Astrocyte (in vitro differentiated cells and primary cell): ENCODE results near the gene ZNF606. TPM values are rescaled to one million over a fixed set of nuclear protein-coding genes. Genes with fewer than 3 reads are reported as not detected.

Source experiments
- DNase-seq: peaks from one replicate; pipeline ENCODE4 v3.0.0-alpha.2; 2010; ENCODE audit warnings: low read depth
- FAIRE-seq: peaks from 2 replicates; lab custom pipeline; 2011; peaks lifted over from hg19 to GRCh38; lab: Jason Lieb, UNC
- H2AFZ ChIP-seq: 2 replicates; pipeline ENCODE4 v1.6.0; 2012; ENCODE audit warnings: low read depth, low read length, inconsistent platforms
- H3K27ac ChIP-seq: 2 replicates; pipeline ENCODE4 v1.5.1; 2011; ENCODE audit warnings: low read depth, low read length, inconsistent platforms
- H3K27me3 ChIP-seq: 2 replicates; pipeline ENCODE4 v1.6.0; 2011; ENCODE audit warnings: low read length, inconsistent platforms; ENCODE audit not compliant: insufficient read depth
- H3K36me3 ChIP-seq: 2 replicates; pipeline ENCODE4 v1.5.1; 2011; ENCODE audit warnings: low read length, inconsistent platforms; ENCODE audit not compliant: insufficient read depth
- H3K4me1 ChIP-seq: 2 replicates; pipeline ENCODE4 v1.5.1; 2011; ENCODE audit warnings: low read length, inconsistent platforms; ENCODE audit not compliant: insufficient read depth
- H3K4me2 ChIP-seq: 2 replicates; pipeline ENCODE4 v1.6.0; 2012; ENCODE audit warnings: low read length, inconsistent platforms
- H3K4me3 ChIP-seq: 2 replicates; pipeline ENCODE4 v1.5.1; 2011; ENCODE audit warnings: low read depth, mild to moderate bottlenecking, low read length, inconsistent platforms; ENCODE audit not compliant: insufficient read depth
- H3K79me2 ChIP-seq: 2 replicates; pipeline ENCODE4 v1.6.0; 2012; ENCODE audit warnings: mild to moderate bottlenecking, low read length, inconsistent platforms; ENCODE audit not compliant: insufficient read depth
- H3K9ac ChIP-seq: 2 replicates; pipeline ENCODE4 v1.6.0; 2012; ENCODE audit warnings: mild to moderate bottlenecking, low read length, inconsistent platforms
- H3K9me3 ChIP-seq: 2 replicates; pipeline ENCODE4 v1.5.1; 2012; ENCODE audit warnings: low read depth, mild to moderate bottlenecking, low read length, inconsistent platforms; ENCODE audit not compliant: insufficient read depth
- H4K20me1 ChIP-seq: 2 replicates; pipeline ENCODE4 v1.6.0; 2012; ENCODE audit warnings: low read length, inconsistent platforms; ENCODE audit not compliant: insufficient read depth
- H3K27ac Mint-ChIP-seq: one replicate; pipeline ENCODE4 v1.8.0; 2021; ENCODE audit warnings: mild to moderate bottlenecking, mixed read lengths; ENCODE audit not compliant: unreplicated experiment
- H3K27me3 Mint-ChIP-seq: one replicate; pipeline ENCODE4 v1.8.0; 2021; ENCODE audit warnings: low read depth, mixed read lengths; ENCODE audit not compliant: unreplicated experiment
- H3K36me3 Mint-ChIP-seq: one replicate; pipeline ENCODE4 v1.8.0; 2021; ENCODE audit warnings: low read depth, mixed read lengths; ENCODE audit not compliant: unreplicated experiment
- H3K4me1 Mint-ChIP-seq: one replicate; pipeline ENCODE4 v1.8.0; 2021; ENCODE audit warnings: low read depth, mixed read lengths; ENCODE audit not compliant: unreplicated experiment
- H3K4me3 Mint-ChIP-seq: one replicate; pipeline ENCODE4 v1.8.0; 2021; ENCODE audit warnings: mild to moderate bottlenecking, moderate library complexity, mixed read lengths; ENCODE audit not compliant: unreplicated experiment
- H3K9me3 Mint-ChIP-seq: one replicate; pipeline ENCODE4 v1.8.0; 2021; ENCODE audit warnings: mild to moderate bottlenecking, mixed read lengths; ENCODE audit not compliant: unreplicated experiment
- EZH2 ChIP-seq: IDR thresholded peaks from 2 replicates; pipeline ENCODE4 v1.6.1; 2012; ENCODE audit warnings: mild to moderate bottlenecking, low read length, inconsistent platforms; ENCODE audit not compliant: insufficient read depth
- total RNA-seq: library from RNA; stranded (reverse); gene quantifications from 2 replicates; pipeline ENCODE4 v1.2.1, GENCODE V29; 2021
- TF ChIP-seq, protein P1 (sequence below): IDR thresholded peaks from 2 replicates; pipeline ENCODE4 v1.5.1; 2011; ENCODE audit warnings: low read depth, mild to moderate bottlenecking, inconsistent platforms, low read length, moderate library complexity; ENCODE audit not compliant: insufficient read depth

Gene ZNF606
- total RNA-seq, 1 donor from 2014 or later = 13.5 TPM

DNA sequence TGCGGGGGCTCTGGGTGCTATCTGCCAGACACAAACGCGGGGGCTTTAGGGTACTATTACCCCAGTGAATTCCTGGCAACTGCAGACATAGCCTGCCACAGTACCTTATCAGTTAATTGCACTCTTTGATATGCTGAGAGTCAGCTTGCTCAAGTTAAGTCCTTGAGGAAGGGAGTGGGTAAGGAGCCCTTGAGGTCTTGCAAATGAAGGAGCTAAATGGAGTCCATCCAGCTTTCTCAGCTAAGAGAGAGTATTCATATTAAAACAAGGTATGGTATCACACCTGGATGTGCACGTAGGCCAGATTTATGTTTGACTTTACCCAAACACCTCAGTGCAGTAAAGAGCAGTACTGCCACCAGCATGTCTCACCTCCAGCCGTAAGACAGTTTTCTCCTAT lies 11.5 kb upstream of the ZNF606 start:
- no peak overlapping the region for H3K4me3 Mint-ChIP-seq
- H3K27ac Mint-ChIP-seq = no peak overlapping the region
- Histone ChIP-seq H3K36me3 (no peaks in the 10 kb centered on the region), H3K9ac (no peak overlapping the region), H3K4me3 (no peak overlapping the region), H3K4me2 (no peak overlapping the region), H3K27me3 (no peaks in the 10 kb centered on the region), H4K20me1 (no peaks in the 10 kb centered on the region), H3K9me3 (peaks cover 19% of the 10 kb centered on the region), H3K27ac (no peak overlapping the region), H2AFZ (no peak overlapping the region), H3K79me2 (no peaks in the 10 kb centered on the region), H3K4me1 (no peaks in the 10 kb centered on the region)
- peaks cover 57% of the 10 kb centered on the region for H3K9me3 Mint-ChIP-seq
- TF ChIP-seq EZH2 = no peak
- TF ChIP-seq, protein P1, sequence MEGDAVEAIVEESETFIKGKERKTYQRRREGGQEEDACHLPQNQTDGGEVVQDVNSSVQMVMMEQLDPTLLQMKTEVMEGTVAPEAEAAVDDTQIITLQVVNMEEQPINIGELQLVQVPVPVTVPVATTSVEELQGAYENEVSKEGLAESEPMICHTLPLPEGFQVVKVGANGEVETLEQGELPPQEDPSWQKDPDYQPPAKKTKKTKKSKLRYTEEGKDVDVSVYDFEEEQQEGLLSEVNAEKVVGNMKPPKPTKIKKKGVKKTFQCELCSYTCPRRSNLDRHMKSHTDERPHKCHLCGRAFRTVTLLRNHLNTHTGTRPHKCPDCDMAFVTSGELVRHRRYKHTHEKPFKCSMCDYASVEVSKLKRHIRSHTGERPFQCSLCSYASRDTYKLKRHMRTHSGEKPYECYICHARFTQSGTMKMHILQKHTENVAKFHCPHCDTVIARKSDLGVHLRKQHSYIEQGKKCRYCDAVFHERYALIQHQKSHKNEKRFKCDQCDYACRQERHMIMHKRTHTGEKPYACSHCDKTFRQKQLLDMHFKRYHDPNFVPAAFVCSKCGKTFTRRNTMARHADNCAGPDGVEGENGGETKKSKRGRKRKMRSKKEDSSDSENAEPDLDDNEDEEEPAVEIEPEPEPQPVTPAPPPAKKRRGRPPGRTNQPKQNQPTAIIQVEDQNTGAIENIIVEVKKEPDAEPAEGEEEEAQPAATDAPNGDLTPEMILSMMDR = no peak
- DNase-seq (no peak), FAIRE-seq (no peak)
- H3K27me3 Mint-ChIP-seq = no peaks in the 10 kb centered on the region
- no peaks in the 10 kb centered on the region for H3K4me1 Mint-ChIP-seq
- peaks cover 37% of the 10 kb centered on the region for H3K36me3 Mint-ChIP-seq

DNA sequence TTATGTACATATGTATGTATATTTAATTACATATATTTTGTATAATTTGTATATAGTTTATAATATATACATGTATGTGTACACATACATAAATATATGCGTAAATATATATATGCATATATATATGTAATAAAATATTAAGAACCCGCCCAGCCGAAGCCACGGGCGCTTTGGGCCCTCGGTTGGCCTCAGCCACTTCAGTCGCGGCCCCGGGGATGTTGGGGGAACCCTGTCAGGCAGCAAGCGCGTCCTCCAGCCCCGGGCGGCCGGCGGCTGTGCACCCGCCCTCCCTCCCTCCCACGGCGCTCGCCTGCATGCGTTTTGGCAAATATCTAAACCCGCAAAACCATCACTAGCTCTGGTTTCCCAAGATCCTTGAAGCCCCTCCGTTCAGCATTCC lies 7.9 kb upstream of the ZNF606 start:
- DNase-seq (no peak), FAIRE-seq (no peak)
- H2AFZ ChIP-seq = no peak overlapping the region
- H3K79me2 ChIP-seq = no peaks in the 10 kb centered on the region
- no peaks in the 10 kb centered on the region for H3K27me3 Mint-ChIP-seq
- H3K4me3 Mint-ChIP-seq = no peak overlapping the region
- no peak overlapping the region for H3K9ac ChIP-seq
- H3K36me3 ChIP-seq = peaks cover 4% of the 10 kb centered on the region
- no peak overlapping the region for H3K4me2 ChIP-seq
- H4K20me1 ChIP-seq = no peaks in the 10 kb centered on the region
- H3K9me3 ChIP-seq = peaks cover 34% of the 10 kb centered on the region
- no peaks in the 10 kb centered on the region for H3K27me3 ChIP-seq
- H3K27ac ChIP-seq = no peak overlapping the region
- H3K27ac Mint-ChIP-seq = no peak overlapping the region
- TF ChIP-seq EZH2 = no peak
- TF ChIP-seq, protein P1 = no peak
- peaks cover 69% of the 10 kb centered on the region for H3K9me3 Mint-ChIP-seq
- no peaks in the 10 kb centered on the region for H3K4me1 ChIP-seq
- peaks cover 64% of the 10 kb centered on the region for H3K36me3 Mint-ChIP-seq
- no peak overlapping the region for H3K4me3 ChIP-seq
- no peaks in the 10 kb centered on the region for H3K4me1 Mint-ChIP-seq

DNA sequence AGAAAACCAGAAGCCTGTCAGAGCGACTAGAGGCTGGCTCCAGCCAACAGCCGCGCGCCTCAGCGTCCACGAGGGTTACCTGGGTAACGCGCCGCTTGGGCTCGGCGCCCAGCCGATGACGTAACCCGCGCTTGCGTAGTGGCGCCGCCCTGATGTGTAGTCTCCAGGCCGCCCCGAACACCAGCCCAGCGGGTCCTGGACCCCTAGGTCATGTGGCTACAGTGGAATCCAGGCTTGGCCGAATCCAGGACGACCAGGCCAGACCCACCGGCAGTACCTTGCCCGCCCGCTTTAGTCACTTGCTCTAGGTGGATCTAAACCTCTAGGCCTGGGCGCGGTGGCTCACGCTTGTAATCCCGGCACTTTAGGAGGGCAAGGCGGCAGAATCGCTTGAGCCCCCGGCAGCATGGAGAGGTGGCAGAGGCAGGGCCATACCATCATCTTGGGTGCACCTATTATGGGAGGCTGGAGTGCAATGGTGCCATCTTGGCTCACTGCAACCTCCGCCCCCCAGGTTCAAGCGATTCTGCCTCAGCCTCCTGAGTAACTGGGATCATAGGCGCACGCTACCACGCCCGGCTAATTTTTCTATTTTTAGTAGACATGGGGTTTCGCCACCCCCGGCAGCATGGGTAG lies 7.2 kb upstream of the ZNF606 start:
- Histone ChIP-seq H2AFZ (peak overlapping the region; percentile 94), H4K20me1 (no peaks in the 10 kb centered on the region), H3K36me3 (peaks cover 4% of the 10 kb centered on the region), H3K9me3 (peaks cover 37% of the 10 kb centered on the region), H3K79me2 (no peaks in the 10 kb centered on the region), H3K27ac (no peak overlapping the region), H3K4me3 (peak overlapping the region; percentile 52), H3K27me3 (no peaks in the 10 kb centered on the region), H3K9ac (peak overlapping the region; percentile 41), H3K4me1 (no peaks in the 10 kb centered on the region), H3K4me2 (peak overlapping the region; percentile 84)
- Mint-ChIP-seq H3K27me3 (no peaks in the 10 kb centered on the region), H3K4me1 (no peaks in the 10 kb centered on the region), H3K36me3 (peaks cover 71% of the 10 kb centered on the region), H3K27ac (no peak overlapping the region), H3K4me3 (no peak overlapping the region), H3K9me3 (peaks cover 71% of the 10 kb centered on the region)
- no peak for TF ChIP-seq EZH2
- TF ChIP-seq, protein P1 = no peak
- DNase-seq (peak; percentile 70), FAIRE-seq (no peak)
